Measurements from ENCODE around the gene PRKAG2. TPM values are rescaled to one million over a fixed set of nuclear protein-coding genes. Genes with fewer than 3 reads are reported as not detected.

PRKAG2 gene
- total and polyA plus RNA-seq, 2 experiments from 2014 or later = 9.1 to 14.9 TPM

DNA sequence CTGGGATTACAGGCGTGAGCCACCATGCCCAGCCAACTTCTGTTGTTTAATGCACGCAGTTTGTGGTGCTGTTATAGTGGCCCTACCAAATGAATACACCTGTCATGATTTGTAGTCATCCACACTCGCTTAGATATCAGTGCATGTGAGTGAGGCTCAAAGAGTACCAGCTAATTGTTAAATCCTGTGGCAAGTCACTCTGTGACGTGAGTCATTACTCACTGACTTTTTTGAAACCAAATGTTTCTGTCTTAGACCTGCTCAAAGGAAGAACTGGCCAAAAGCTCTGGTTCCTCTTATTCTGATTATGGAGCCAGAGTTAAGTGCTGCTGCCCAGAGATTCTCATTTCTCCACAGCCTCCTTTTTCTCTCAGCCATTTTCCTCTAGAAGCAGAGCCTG, 109.4 kb downstream of the PRKAG2 start:
- H3K27ac ChIP-seq (ENCODE audit: low read depth) = no peak overlapping the region
- H2AFZ ChIP-seq = no peak overlapping the region
- no peaks in the 10 kb centered on the region for H4K20me1 ChIP-seq (replicated peaks; ENCODE audit: insufficient read depth)
- no peaks in the 10 kb centered on the region for H3K79me2 ChIP-seq (replicated peaks; ENCODE audit: insufficient read depth)
- H3K9me2 ChIP-seq (ENCODE audit: insufficient read depth) = no peaks in the 10 kb centered on the region
- H3K27me3 ChIP-seq (ENCODE audit: insufficient read depth) = no peaks in the 10 kb centered on the region
- H3K36me3 ChIP-seq (ENCODE audit: insufficient read depth) = no peaks in the 10 kb centered on the region
- Mint-ChIP-seq H3K27me3 (ENCODE audit: insufficient read depth, low read depth, poor library complexity) (peaks cover 7% of the 10 kb centered on the region), H3K27ac (no peak overlapping the region), H3K9me3 (no peaks in the 10 kb centered on the region; the same call in 2 of the 3 replicates), H3K4me3 (no peak overlapping the region), H3K4me1 (peaks cover 13% of the 10 kb centered on the region; the same call in 2 of the 3 replicates), H3K36me3 (ENCODE audit: low read depth) (no peaks in the 10 kb centered on the region)
- DNase-seq (ENCODE audit: low spot score) (no peak), ATAC-seq (no peak)
- no peak overlapping the region for H3K4me2 ChIP-seq
- no peak overlapping the region for H3K4me3 ChIP-seq
- H3K4me1 ChIP-seq (ENCODE audit: insufficient read depth) = no peaks in the 10 kb centered on the region
- H3F3A ChIP-seq (replicated peaks; ENCODE audit: low read depth) = no peaks in the 10 kb centered on the region
- TF ChIP-seq ZNF331 (CRISPR knock-in tag; IDR thresholded peaks at IDR 0.05; ENCODE audit: low read depth) (no peak), POLR2AphosphoS5 (IDR thresholded peaks at IDR 0.05; ENCODE audit: low read depth) (no peak), ZNF114 (CRISPR knock-in tag; IDR thresholded peaks at IDR 0.05) (no peak), STAT1 (IDR thresholded peaks at IDR 0.05; ENCODE audit: unreplicated experiment) (no peak), EZH2phosphoT487 (IDR thresholded peaks at IDR 0.05; ENCODE audit: unreplicated experiment) (no peak), CREB1 (CRISPR knock-in tag; IDR thresholded peaks at IDR 0.05; ENCODE audit: low read depth) (no peak), NANOG (IDR thresholded peaks at IDR 0.05; ENCODE audit: borderline replicate concordance) (no peak), REST (IDR thresholded peaks at IDR 0.05; ENCODE audit: unreplicated experiment) (no peak), EZH2 (IDR thresholded peaks at IDR 0.05; ENCODE audit: low read depth, unreplicated experiment) (no peak), CTCF (conservative IDR thresholded peaks at IDR 0.05; ENCODE audit: low read depth in 2 of 2) (no peak), ETS1 (IDR thresholded peaks at IDR 0.05) (no peak)
- TF ChIP-seq, protein P1, sequence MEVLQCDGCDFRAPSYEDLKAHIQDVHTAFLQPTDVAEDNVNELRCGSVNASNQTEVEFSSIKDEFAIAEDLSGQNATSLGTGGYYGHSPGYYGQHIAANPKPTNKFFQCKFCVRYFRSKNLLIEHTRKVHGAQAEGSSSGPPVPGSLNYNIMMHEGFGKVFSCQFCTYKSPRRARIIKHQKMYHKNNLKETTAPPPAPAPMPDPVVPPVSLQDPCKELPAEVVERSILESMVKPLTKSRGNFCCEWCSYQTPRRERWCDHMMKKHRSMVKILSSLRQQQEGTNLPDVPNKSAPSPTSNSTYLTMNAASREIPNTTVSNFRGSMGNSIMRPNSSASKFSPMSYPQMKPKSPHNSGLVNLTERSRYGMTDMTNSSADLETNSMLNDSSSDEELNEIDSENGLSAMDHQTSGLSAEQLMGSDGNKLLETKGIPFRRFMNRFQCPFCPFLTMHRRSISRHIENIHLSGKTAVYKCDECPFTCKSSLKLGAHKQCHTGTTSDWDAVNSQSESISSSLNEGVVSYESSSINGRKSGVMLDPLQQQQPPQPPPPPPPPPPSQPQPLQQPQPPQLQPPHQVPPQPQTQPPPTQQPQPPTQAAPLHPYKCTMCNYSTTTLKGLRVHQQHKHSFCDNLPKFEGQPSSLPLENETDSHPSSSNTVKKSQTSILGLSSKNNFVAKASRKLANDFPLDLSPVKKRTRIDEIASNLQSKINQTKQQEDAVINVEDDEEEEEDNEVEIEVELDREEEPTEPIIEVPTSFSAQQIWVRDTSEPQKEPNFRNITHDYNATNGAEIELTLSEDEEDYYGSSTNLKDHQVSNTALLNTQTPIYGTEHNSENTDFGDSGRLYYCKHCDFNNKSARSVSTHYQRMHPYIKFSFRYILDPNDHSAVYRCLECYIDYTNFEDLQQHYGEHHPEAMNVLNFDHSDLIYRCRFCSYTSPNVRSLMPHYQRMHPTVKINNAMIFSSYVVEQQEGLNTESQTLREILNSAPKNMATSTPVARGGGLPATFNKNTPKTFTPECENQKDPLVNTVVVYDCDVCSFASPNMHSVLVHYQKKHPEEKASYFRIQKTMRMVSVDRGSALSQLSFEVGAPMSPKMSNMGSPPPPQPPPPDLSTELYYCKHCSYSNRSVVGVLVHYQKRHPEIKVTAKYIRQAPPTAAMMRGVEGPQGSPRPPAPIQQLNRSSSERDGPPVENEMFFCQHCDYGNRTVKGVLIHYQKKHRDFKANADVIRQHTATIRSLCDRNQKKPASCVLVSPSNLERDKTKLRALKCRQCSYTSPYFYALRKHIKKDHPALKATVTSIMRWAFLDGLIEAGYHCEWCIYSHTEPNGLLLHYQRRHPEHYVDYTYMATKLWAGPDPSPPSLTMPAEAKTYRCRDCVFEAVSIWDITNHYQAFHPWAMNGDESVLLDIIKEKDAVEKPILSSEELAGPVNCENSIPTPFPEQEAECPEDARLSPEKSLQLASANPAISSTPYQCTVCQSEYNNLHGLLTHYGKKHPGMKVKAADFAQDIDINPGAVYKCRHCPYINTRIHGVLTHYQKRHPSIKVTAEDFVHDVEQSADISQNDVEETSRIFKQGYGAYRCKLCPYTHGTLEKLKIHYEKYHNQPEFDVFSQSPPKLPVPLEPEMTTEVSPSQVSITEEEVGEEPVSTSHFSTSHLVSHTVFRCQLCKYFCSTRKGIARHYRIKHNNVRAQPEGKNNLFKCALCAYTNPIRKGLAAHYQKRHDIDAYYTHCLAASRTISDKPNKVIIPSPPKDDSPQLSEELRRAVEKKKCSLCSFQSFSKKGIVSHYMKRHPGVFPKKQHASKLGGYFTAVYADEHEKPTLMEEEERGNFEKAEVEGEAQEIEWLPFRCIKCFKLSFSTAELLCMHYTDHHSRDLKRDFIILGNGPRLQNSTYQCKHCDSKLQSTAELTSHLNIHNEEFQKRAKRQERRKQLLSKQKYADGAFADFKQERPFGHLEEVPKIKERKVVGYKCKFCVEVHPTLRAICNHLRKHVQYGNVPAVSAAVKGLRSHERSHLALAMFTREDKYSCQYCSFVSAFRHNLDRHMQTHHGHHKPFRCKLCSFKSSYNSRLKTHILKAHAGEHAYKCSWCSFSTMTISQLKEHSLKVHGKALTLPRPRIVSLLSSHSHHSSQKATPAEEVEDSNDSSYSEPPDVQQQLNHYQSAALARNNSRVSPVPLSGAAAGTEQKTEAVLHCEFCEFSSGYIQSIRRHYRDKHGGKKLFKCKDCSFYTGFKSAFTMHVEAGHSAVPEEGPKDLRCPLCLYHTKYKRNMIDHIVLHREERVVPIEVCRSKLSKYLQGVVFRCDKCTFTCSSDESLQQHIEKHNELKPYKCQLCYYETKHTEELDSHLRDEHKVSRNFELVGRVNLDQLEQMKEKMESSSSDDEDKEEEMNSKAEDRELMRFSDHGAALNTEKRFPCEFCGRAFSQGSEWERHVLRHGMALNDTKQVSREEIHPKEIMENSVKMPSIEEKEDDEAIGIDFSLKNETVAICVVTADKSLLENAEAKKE (CRISPR knock-in tag; IDR thresholded peaks at IDR 0.05) = no peak
